Stimulated activated CD8-positive, alpha-beta memory T cell treated with anti-CD3 and anti-CD28 coated beads, Interleukin-15, amount 100 ng/mL, for 4 hours (primary cell): ENCODE measurements around the gene WAC.

Experiments used
- DNase-seq, 2 donors: peaks; one replicate each; pipeline ENCODE4 v3.0.0-alpha.2; 2020; ENCODE audit warnings: low read depth in 2 of 2

Gene WAC

DNA sequence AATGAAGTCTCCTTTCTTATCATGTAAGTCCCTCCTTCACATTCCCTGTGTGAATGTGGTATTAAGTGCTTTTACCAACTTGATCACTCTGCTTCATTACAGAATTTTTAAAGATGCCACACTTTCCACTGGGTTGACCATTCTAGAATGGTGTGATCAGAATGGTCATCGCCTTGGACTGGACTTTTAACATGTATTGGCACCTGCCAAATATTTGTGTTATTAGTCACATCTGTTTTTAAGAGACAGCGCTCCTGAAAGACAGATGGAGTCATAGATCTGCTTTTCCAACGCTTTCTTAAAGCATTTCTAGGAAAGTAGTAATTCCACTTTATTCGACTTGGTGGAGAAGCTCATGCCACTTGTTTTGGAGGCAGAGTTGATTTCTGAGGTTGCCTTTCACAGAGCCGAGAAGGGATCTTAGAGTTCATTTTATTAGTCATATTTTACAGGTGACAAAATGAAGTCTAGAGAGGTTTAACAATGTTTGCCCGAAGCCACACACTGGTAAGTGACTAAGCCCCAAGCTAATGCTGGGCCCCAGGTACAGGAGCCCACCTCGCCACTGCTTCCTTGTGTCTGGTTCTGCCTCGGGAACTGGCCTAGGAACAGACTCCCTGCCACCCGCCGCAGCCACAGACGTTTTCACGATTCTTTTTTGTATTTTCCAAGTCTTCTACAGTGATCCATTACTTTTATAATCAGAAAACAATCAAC lies 134.0 kb downstream of the WAC start:
- no peak for DNase-seq

GRCh38 chr10:28668363-28669226 lies 135.7 kb downstream of the WAC start:
- DNase-seq = peak in 1 of 2 donors; percentile 10

DNA sequence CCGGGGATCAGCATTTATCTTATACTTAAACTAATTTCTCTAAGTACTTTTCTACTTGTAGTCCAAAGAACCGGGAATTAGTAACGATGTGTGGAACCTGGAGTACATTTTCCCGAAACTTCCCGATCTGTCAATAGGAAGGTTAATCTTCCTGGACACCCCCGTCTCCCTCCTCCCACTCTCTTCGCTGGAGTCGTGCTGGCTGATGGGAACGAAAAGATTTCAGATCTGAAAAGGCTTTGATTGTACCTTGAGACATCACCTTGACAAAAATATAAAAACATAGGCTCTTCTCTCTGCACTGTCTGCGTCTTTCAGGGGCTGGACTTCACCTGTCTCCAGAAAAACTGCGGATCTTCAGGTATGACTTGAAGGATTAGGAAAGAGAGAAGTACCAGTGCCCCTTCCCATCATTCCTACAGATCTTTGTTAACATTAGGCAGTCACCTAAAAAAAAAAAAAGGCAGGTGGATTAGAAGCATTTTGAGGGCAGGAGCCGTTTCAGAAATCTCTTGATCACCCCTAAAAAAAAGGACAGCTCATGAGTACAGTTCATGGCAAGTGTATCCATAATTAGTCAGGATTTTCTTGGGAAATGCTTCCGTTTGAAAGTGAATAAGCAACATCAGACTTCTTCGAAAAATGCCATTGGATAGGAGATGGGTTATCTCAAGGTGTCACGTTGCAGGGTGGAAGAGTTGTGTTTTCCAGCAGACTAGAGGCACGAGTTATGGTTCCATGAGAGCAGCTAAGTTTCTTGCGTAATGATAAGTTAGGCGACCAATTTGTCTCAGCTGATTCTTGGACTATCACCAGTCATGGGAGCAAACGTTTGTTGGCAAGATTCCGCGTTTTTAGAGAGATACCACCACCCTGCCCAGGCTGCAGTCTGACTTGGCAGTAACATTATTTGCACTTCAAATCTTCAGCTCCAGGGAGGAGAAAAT lies 136.6 kb downstream of the WAC start:
- DNase-seq = no peak
